Measurements from ENCODE around the gene CYP11A1. TPM values are rescaled to one million over a fixed set of nuclear protein-coding genes. Genes with fewer than 3 reads are reported as not detected.

CYP11A1 gene
- 1 to 10 TPM in 2 of 4 donors, under 1 TPM in 2; 0.61 to 5.0 (median 2.2) TPM for total RNA-seq
- polyA plus RNA-seq, result under 1 TPM; 0.14 to 0.24 (median 0.18) TPM
- long read RNA-seq, donor 1, partial matches to known transcripts, result 1 of 1 reads
- long read RNA-seq, donor 1, other reads (novel, unspliced or antisense), result 0 of 1 reads
- long read RNA-seq, donor 2, partial matches to known transcripts, result 0 of 2 reads
- long read RNA-seq, donor 2, other reads (novel, unspliced or antisense), result 1 of 2 reads

DNA sequence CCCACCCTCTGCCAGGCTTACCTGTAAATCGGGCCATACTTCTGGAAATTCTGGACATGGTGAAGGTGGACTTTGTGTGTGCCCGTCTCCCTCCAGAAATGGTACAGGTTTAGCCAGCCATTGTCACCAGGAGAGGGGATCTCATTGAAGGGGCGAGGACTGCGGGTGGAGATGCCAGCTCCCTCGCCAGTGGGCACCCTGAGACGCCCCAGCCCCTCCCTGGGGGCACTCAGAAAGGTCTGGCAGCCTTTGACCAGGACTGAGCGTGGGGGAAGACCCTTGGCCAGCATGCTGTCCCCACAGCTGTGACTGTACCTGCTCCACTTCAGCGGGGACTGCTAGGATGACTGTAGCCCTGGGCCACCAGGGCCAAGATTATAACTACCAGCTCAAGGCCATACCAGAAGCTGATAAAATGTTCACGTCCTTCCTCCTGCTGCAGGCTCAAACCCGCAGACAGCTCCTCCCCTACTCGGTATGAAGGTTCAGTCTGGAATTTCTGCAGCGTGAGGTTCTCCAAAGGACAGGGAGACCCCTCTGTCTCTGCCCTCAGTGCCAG lies at the start of gene CYP11A1:
CYP11A1 (minus strand) TSS at position 351 of the 559 bp plus-strand sequence; CDS start at position 290, 61 bp downstream.
- Histone ChIP-seq H3K27ac (no peak within 1 kb of the TSS), H3K4me3 (peak within 1 kb of the TSS; percentile 79), H3K4me1 (no peaks in the 10 kb centered on the region), H3K36me3 (ENCODE audit: insufficient read depth in 1 of 2, low read depth in 1 of 2) (no peaks in the 10 kb centered on the region), H3K27me3 (ENCODE audit: insufficient read depth in 3 of 3, low read length in 2 of 3) (peaks cover 0 to 20% (median 1%) of the 10 kb centered on the region in 3 donors), H3K9me3 (no peaks in the 10 kb centered on the region)
- intact Hi-C loops (cut with DNase I), result no loop called here
- WGBS, 3 donors, result 88 to 92% (median 89%) methylated on average over 12 of the region's 12 CpGs
- ATAC-seq (no peak), DNase-seq (no peak)
- TF ChIP-seq, protein P1, sequence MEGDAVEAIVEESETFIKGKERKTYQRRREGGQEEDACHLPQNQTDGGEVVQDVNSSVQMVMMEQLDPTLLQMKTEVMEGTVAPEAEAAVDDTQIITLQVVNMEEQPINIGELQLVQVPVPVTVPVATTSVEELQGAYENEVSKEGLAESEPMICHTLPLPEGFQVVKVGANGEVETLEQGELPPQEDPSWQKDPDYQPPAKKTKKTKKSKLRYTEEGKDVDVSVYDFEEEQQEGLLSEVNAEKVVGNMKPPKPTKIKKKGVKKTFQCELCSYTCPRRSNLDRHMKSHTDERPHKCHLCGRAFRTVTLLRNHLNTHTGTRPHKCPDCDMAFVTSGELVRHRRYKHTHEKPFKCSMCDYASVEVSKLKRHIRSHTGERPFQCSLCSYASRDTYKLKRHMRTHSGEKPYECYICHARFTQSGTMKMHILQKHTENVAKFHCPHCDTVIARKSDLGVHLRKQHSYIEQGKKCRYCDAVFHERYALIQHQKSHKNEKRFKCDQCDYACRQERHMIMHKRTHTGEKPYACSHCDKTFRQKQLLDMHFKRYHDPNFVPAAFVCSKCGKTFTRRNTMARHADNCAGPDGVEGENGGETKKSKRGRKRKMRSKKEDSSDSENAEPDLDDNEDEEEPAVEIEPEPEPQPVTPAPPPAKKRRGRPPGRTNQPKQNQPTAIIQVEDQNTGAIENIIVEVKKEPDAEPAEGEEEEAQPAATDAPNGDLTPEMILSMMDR (IDR thresholded peaks at IDR 0.05), result no peak

DNA sequence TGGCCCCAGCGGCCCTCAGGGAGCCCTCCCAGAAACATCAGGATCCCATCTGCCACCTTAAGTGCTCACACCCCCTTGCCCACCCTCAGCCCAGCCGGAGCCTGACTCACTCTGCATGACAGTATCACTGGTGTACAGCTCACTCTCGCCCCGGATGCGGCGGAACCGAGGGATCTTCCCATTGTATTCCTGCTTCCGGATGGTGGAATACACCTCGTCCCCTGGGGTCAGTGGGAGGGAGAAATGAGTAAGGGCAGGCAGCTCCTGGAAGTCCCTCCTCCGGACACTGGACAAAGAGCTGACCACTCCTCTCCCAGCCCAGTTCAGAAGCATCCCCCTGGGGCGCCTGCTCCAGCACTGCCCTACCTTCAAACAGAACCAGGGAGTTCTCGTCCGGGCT lies 49.8 kb upstream of the CYP11A1 start:
- 60 to 67% (median 64%) methylated on average over 13 of the region's 13 CpGs for WGBS, 3 donors
- Histone ChIP-seq H3K27me3 (ENCODE audit: insufficient read depth in 3 of 3, low read length in 2 of 3) (no peaks in the 10 kb centered on the region), H3K4me3 (no peak overlapping the region), H3K27ac (no peak overlapping the region), H3K4me1 (no peaks in the 10 kb centered on the region), H3K36me3 (ENCODE audit: insufficient read depth in 1 of 2, low read depth in 1 of 2) (no peaks in the 10 kb centered on the region), H3K9me3 (no peaks in the 10 kb centered on the region)
- ATAC-seq (peak in 2 of 4 donors; percentile 27 to 29), DNase-seq (no peak)
- TF ChIP-seq, protein P1 (IDR thresholded peaks at IDR 0.05), result no peak
- intact Hi-C loops (cut with DNase I), result no loop called here

DNA sequence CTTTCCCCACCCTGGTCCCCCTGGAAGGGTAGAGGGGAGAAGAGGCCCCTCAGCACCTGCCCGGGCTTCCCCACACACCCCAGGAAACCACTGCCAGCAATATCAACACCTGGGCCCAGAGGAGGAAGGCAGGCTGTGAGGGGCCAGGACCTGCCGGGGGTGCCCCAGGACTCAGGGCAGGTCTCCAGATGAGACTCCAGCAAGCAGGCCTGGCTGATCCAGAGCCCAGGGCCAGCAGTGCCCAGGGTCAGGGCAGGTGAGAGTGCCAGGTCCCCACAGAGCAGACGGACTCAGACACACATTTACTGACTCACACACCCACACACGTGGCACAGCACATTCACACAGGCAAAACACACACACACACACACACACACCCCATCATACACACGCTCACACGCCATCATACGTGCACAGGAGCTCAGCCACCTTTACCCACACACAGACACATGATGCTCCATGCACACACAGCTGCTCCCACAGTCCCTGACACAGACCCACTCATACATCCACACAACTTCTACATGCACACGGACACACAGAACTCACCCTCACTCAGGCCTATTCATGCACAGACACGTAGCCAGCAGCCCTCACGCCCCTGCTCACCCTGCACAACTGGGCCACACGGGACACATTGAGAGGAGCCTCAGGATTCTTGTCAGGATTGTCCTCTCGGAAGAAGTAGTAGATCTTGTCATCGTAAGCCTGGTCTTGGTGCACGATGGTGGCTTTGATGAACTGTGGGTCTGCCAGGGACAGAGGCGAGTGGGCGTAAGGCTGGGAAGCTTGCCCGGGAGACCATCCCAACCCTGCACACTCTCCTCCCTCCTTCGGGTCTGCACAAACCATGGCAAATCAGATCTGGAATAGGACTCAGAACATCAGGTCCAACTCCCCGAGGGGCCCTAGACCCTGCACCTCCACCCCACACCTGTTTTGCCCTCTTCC lies 48.8 kb upstream of the CYP11A1 start:
- intact Hi-C loops (cut with DNase I), result no loop called here
- ATAC-seq (no peak), DNase-seq (no peak)
- H3K4me1 ChIP-seq, result no peaks in the 10 kb centered on the region
- no peaks in the 10 kb centered on the region for H3K9me3 ChIP-seq
- TF ChIP-seq, protein P1 (IDR thresholded peaks at IDR 0.05), result no peak
- no peak overlapping the region for H3K27ac ChIP-seq
- no peaks in the 10 kb centered on the region for H3K27me3 ChIP-seq (ENCODE audit: insufficient read depth in 3 of 3, low read length in 2 of 3)
- WGBS, 3 donors, result 70 to 76% (median 71%) methylated on average over 19 of the region's 19 CpGs
- H3K36me3 ChIP-seq (ENCODE audit: insufficient read depth in 1 of 2, low read depth in 1 of 2), result no peaks in the 10 kb centered on the region
- no peak overlapping the region for H3K4me3 ChIP-seq

DNA sequence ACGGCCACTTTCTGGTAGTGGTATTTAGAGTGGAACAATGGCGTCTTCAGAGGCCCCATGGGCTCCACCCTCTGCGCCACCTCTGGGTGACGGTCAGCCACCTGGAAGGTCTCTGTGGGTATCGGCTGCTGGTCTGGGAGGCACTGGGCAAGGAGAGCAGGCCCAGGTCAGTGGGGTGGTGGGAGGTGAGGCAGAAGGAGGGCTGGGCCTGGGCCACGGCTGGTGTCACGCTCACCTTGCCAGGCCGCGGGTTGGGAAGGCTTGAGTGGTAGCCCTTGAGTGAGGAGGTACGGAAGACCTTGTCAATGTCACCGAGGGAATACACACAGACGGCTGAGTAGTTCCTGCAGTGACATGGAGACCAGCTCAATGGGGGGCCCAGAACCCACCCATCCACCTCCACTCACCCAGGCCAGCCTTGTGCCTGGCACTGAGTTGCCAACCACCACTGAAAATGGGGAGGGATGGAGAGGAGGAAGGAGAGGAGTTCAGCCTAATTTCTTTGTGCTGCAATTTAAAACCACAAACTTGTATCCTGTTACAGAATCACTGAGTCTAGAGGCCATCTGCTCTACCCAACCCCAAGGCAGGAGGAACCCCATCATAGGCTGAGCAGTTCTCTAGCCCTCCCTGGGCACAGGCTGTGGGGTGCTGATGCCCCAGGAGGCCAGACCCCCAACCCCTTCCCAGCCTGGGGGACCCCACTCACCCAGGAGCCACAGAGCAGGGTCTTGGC lies 47.3 kb upstream of the CYP11A1 start:
- TF ChIP-seq, protein P1 (IDR thresholded peaks at IDR 0.05), result no peak
- Histone ChIP-seq H3K27ac (no peak overlapping the region), H3K36me3 (ENCODE audit: insufficient read depth in 1 of 2, low read depth in 1 of 2) (no peaks in the 10 kb centered on the region), H3K4me3 (no peak overlapping the region), H3K27me3 (ENCODE audit: insufficient read depth in 3 of 3, low read length in 2 of 3) (no peaks in the 10 kb centered on the region), H3K9me3 (no peaks in the 10 kb centered on the region), H3K4me1 (no peaks in the 10 kb centered on the region)
- intact Hi-C loops (cut with DNase I), result no loop called here
- DNase-seq (no peak), ATAC-seq (no peak)
- WGBS, 3 donors, result 95 to 96% (median 96%) methylated on average over 12 of the region's 12 CpGs

All from psoas muscle (tissue), 8 donors.